Cortex of kidney (tissue), 1 donor: Measurements from ENCODE around the gene CHD1L.
"Not testable (repeated sequence)": the region's sequence is repeated elsewhere in the genome, so short reads cannot be mapped to it uniquely, and the experiment has no call there.

Experiments used
- DNase-seq: peaks from one replicate; lab custom pipeline; 2025; lab: John Stamatoyannopoulos, UW

Gene CHD1L

GRCh38 chr1:147267711-147268110 is 25.2 kb downstream of the CHD1L start:
- no peak for DNase-seq

- DNase-seq = no peak
These were observed 28.2 kb downstream of the CHD1L start for GRCh38 chr1:147270721-147271120.

GRCh38 chr1:147272042-147272441 is 29.6 kb downstream of the CHD1L start:
- DNase-seq = no peak

GRCh38 chr1:147273409-147274336 is 31.2 kb downstream of the CHD1L start:
- no peak for DNase-seq

GRCh38 chr1:147281950-147282349 is 39.5 kb downstream of the CHD1L start:
- no peak for DNase-seq

GRCh38 chr1:147283011-147283410 is 40.5 kb downstream of the CHD1L start:
- no peak for DNase-seq

GRCh38 chr1:147287133-147287865 is 44.8 kb downstream of the CHD1L start:
- no peak for DNase-seq

GRCh38 chr1:147292012-147292411 is 49.5 kb downstream of the CHD1L start:
- DNase-seq = no peak

GRCh38 chr1:147292631-147293251 is 50.3 kb downstream of the CHD1L start:
- no peak for DNase-seq

- no peak for DNase-seq
These were observed 55.0 kb downstream of the CHD1L start for GRCh38 chr1:147297438-147297837.

- DNase-seq = not testable (repeated sequence)
These were observed 63.3 kb downstream of the CHD1L start for GRCh38 chr1:147305803-147306202.

- no peak for DNase-seq
These were observed 74.5 kb downstream of the CHD1L start for GRCh38 chr1:147316968-147317367.

- DNase-seq = not testable (repeated sequence)
These were observed 84.6 kb downstream of the CHD1L start for GRCh38 chr1:147326933-147327687.

GRCh38 chr1:147334292-147334691 is 91.8 kb downstream of the CHD1L start:
- DNase-seq = no peak

- no peak for DNase-seq
These were observed 93.8 kb downstream of the CHD1L start for GRCh38 chr1:147336291-147336690.

GRCh38 chr1:147337040-147337630 is 94.7 kb downstream of the CHD1L start:
- DNase-seq = no peak

GRCh38 chr1:147338571-147338970 is 96.1 kb downstream of the CHD1L start:
- no peak for DNase-seq

GRCh38 chr1:147341246-147341645 is 98.8 kb downstream of the CHD1L start:
- DNase-seq = no peak
